Gastrocnemius medialis (tissue), 4 donors: ENCODE results near the gene CNTRL. TPM values are rescaled to one million over a fixed set of nuclear protein-coding genes. Genes with fewer than 3 reads are reported as not detected.
"Not testable (repeated sequence)": the region's sequence is repeated elsewhere in the genome, so short reads cannot be mapped to it uniquely, and the experiment has no call there.

Source experiments
- ATAC-seq, 2 donors: fragments of 150-250 bp; one replicate each; pipeline ENCODE4 v1.9.1; 2016
- DNase-seq, 2 donors: peaks; one replicate each; pipeline ENCODE4 v3.0.0-alpha.2; 2019
- H3K27ac ChIP-seq, 4 donors: fragments of 200-600 bp; sonication (generic); 1 replicate in 1 of 4; 2 replicates in 3 of 4; pipeline ENCODE4 v1.5.1; 2016 to 2018; ENCODE audit warnings: mild to moderate bottlenecking in 2 of 4, moderate library complexity in 1 of 4
- H3K27me3 ChIP-seq, 3 donors: fragments of 200-600 bp; sonication (generic) in 2 of 3; 1 replicate in 1 of 3; 2 replicates in 2 of 3; pipeline versions ENCODE4 v1.5.1 to v1.6.0; 2016 to 2019; ENCODE audit warnings: mild to moderate bottlenecking in 1 of 3, moderate library complexity in 1 of 3
- H3K36me3 ChIP-seq, 2 donors: fragments of 200-600 bp; sonication (generic) in 1 of 2; one replicate each; pipeline ENCODE4 v1.5.1; 2017 to 2018
- H3K4me1 ChIP-seq, 2 donors: fragments of 200-600 bp; sonication (generic) in 1 of 2; one replicate each; pipeline ENCODE4 v1.5.1; 2016 to 2017; ENCODE audit warnings: mild to moderate bottlenecking in 2 of 2
- H3K4me3 ChIP-seq, 4 donors: fragments of 200-600 bp; sonication (generic) in 3 of 4; 1 replicate in 1 of 4; 2 replicates in 3 of 4; pipeline ENCODE4 v1.5.1; 2016 to 2019; ENCODE audit warnings: mild to moderate bottlenecking in 2 of 4
- H3K9me3 ChIP-seq, 3 donors: fragments of 200-600 bp; sonication (generic) in 2 of 3; 1 replicate in 1 of 3; 2 replicates in 2 of 3; pipeline ENCODE4 v1.5.1; 2016 to 2019
- CTCF ChIP-seq, 5 experiments: fragments of 450-650 bp in 3 of 5; fragments of 200-600 bp in 2 of 5; sonication (generic) in 2 of 5; IDR thresholded peaks in 4 of 5; conservative IDR thresholded peaks in 1 of 5; 1 replicate in 4 of 5; 2 replicates in 1 of 5; pipeline ENCODE4 v1.5.1; 2016 to 2019; ENCODE audit warnings: antibody characterized with exemption in 5 of 5, mild to moderate bottlenecking in 3 of 5, moderate library complexity in 3 of 5
- POLR2A ChIP-seq, 2 donors: fragments of 450-650 bp; IDR thresholded peaks; one replicate each; pipeline ENCODE4 v1.6.1; 2017; ENCODE audit warnings: antibody characterized with exemption in 2 of 2, mild to moderate bottlenecking in 2 of 2, moderate library complexity in 2 of 2
- in situ Hi-C, 4 donors: fragments of 200-750 bp; cut with MboI; loops; one replicate each; pipeline versions ENCODE4 v1.15.0 to v1.8.0; 2017; ENCODE audit warnings: low sequenced_read_pairs in 4 of 4
- intact Hi-C: fragments of 100-400 bp; cut with DNase I; formaldehyde crosslinking; loops from one replicate; pipeline ENCODE4 v1.15.1; 2023; ENCODE audit warnings: low total_unique reads
- total RNA-seq, 4 donors: library from RNA; depleted of rRNA; stranded (reverse); fragments of >200 nt; gene quantifications; one replicate each; pipeline versions ENCODE4 v1.1.0 to v1.2.3, GENCODE V29; 2016

Gene CNTRL
- total RNA-seq, 4 donors from 2014 or later, result 1.0 to 3.2 (median 1.6) TPM

GRCh38 chr9:121173501-121173900 lies 98.7 kb downstream of the CNTRL start:
- DNase-seq, result no peak
- intact Hi-C loops, result no loop called here
- no peak overlapping the region for H3K4me3 ChIP-seq

GRCh38 chr9:121178676-121179372 lies 104.1 kb downstream of the CNTRL start:
- TF ChIP-seq POLR2A (IDR thresholded peaks at IDR 0.05) (no peak), CTCF (IDR thresholded peaks at IDR 0.05 in 4 of 5, conservative IDR thresholded peaks at IDR 0.05 in 1 of 5) (no peak)
- in situ Hi-C loops (no loop called here), intact Hi-C loops (no loop called here)
- no peaks in the 10 kb centered on the region for H3K27me3 ChIP-seq
- H3K27ac ChIP-seq, result no peak overlapping the region
- no peak for DNase-seq
- no peak overlapping the region for H3K4me3 ChIP-seq
- ATAC-seq, result no peak
- H3K36me3 ChIP-seq, result peaks cover 0 to 19% of the 10 kb centered on the region in 2 donors
- peaks cover 8 to 20% of the 10 kb centered on the region in 2 donors for H3K4me1 ChIP-seq
- no peaks in the 10 kb centered on the region for H3K9me3 ChIP-seq

More at GRCh38 chr9:121173501-121173900, 98.7 kb downstream of the CNTRL start:
- no peak for ATAC-seq
- in situ Hi-C loops, result no loop called here
- no peak for TF ChIP-seq CTCF (IDR thresholded peaks at IDR 0.05 in 4 of 5, conservative IDR thresholded peaks at IDR 0.05 in 1 of 5)
- Histone ChIP-seq H3K9me3 (no peaks in the 10 kb centered on the region), H3K27ac (no peak overlapping the region), H3K36me3 (peaks cover 0 to 45% of the 10 kb centered on the region in 2 donors), H3K27me3 (no peaks in the 10 kb centered on the region), H3K4me1 (no peaks in the 10 kb centered on the region)

GRCh38 chr9:121179373-121179721 lies 104.6 kb downstream of the CNTRL start:
- DNase-seq, intact Hi-C loops, H3K4me3 ChIP-seq, ATAC-seq, H3K9me3 ChIP-seq, in situ Hi-C loops, H3K27ac ChIP-seq, H3K27me3 ChIP-seq: not testable (repeated sequence)
- Histone ChIP-seq H3K4me1 (peaks cover 14 to 25% of the 10 kb centered on the region in 2 donors), H3K36me3 (peaks cover 0 to 18% of the 10 kb centered on the region in 2 donors)

- peaks cover 0 to 18% of the 10 kb centered on the region in 2 donors for H3K36me3 ChIP-seq
- peaks cover 14 to 26% of the 10 kb centered on the region in 2 donors for H3K4me1 ChIP-seq
- in situ Hi-C loops (no loop called here), intact Hi-C loops (no loop called here)
- ATAC-seq (no peak), DNase-seq (no peak)
- no peak overlapping the region for H3K4me3 ChIP-seq
- no peak overlapping the region for H3K27ac ChIP-seq
- TF ChIP-seq CTCF (IDR thresholded peaks at IDR 0.05 in 4 of 5, conservative IDR thresholded peaks at IDR 0.05 in 1 of 5) (no peak), POLR2A (IDR thresholded peaks at IDR 0.05) (no peak)
- H3K9me3 ChIP-seq, result no peaks in the 10 kb centered on the region
- no peaks in the 10 kb centered on the region for H3K27me3 ChIP-seq
Measured at GRCh38 chr9:121179930-121180681, 105.4 kb downstream of the CNTRL start.

- TF ChIP-seq POLR2A (IDR thresholded peaks at IDR 0.05), result no peak
- TF ChIP-seq CTCF (IDR thresholded peaks at IDR 0.05 in 4 of 5, conservative IDR thresholded peaks at IDR 0.05 in 1 of 5), result no peak
- ATAC-seq, result no peak
- intact Hi-C loops (no loop called here), in situ Hi-C loops (no loop called here)
- DNase-seq, result no peak
- Histone ChIP-seq H3K4me3 (no peak overlapping the region), H3K27me3 (no peaks in the 10 kb centered on the region), H3K4me1 (peaks cover 14 to 26% of the 10 kb centered on the region in 2 donors), H3K36me3 (peaks cover 0 to 18% of the 10 kb centered on the region in 2 donors), H3K27ac (no peak overlapping the region), H3K9me3 (no peaks in the 10 kb centered on the region)
Measured at GRCh38 chr9:121182101-121182836, 107.5 kb downstream of the CNTRL start.
